MM.1S (cell line): ENCODE data around the gene LAMP1.

Experiments
- DNase-seq: peaks from one replicate; pipeline ENCODE4 v3.0.0-alpha.2; 2015
- H2AFZ ChIP-seq: fragments of 300-600 bp; sonication (generic); 2 replicates; pipeline ENCODE4 v1.6.0; 2016; ENCODE audit warnings: antibody characterized with exemption, low read length
- H3F3A ChIP-seq: fragments of 300-600 bp; sonication (generic); 2 replicates; pipeline ENCODE4 v1.6.1; 2016; ENCODE audit warnings: mild to moderate bottlenecking, antibody characterized with exemption, low read length, moderate library complexity, mixed read lengths; ENCODE audit not compliant: insufficient read depth
- H3K27ac ChIP-seq: fragments of 300-600 bp; sonication (generic); 2 replicates; pipeline ENCODE4 v1.5.1; 2016; ENCODE audit warnings: mild to moderate bottlenecking, low read length
- H3K27me3 ChIP-seq: fragments of 300-600 bp; sonication (generic); replicated peaks from 2 replicates; pipeline ENCODE4 v1.6.0; 2016; ENCODE audit warnings: low read length; ENCODE audit not compliant: insufficient read depth
- H3K36me3 ChIP-seq: fragments of 300-600 bp; sonication (generic); replicated peaks from 2 replicates; pipeline ENCODE4 v1.6.1; 2016; ENCODE audit warnings: mild to moderate bottlenecking, low read length, mixed read lengths; ENCODE audit not compliant: insufficient read depth
- H3K4me1 ChIP-seq: fragments of 300-600 bp; sonication (generic); 2 replicates; pipeline ENCODE4 v1.6.1; 2016; ENCODE audit warnings: low read length, mixed read lengths
- H3K4me2 ChIP-seq: fragments of 300-600 bp; sonication (generic); 2 replicates; pipeline ENCODE4 v1.6.0; 2016; ENCODE audit warnings: low read depth, low read length
- H3K4me3 ChIP-seq: fragments of 300-600 bp; sonication (generic); 2 replicates; pipeline ENCODE4 v1.5.1; 2016; ENCODE audit warnings: low read length, mixed read lengths
- H3K79me2 ChIP-seq: fragments of 300-600 bp; sonication (generic); 2 replicates; pipeline ENCODE4 v1.6.1; 2016; ENCODE audit warnings: mixed run types, low read length, mixed read lengths
- H3K9ac ChIP-seq: fragments of 300-600 bp; sonication (generic); 2 replicates; pipeline ENCODE4 v1.6.1; 2016; ENCODE audit warnings: low read length, mixed read lengths
- H3K9me2 ChIP-seq: fragments of 300-600 bp; sonication (generic); replicated peaks from 2 replicates; pipeline ENCODE4 v1.6.1; 2016; ENCODE audit warnings: mild to moderate bottlenecking, low read length, mixed read lengths; ENCODE audit not compliant: insufficient read depth
- H3K9me3 ChIP-seq: fragments of 300-600 bp; sonication (generic); replicated peaks from 2 replicates; pipeline ENCODE4 v1.6.1; 2016; ENCODE audit warnings: mild to moderate bottlenecking, low read length, mixed read lengths; ENCODE audit not compliant: insufficient read depth
- H4K20me1 ChIP-seq: fragments of 300-600 bp; sonication (generic); 2 replicates; pipeline ENCODE4 v1.6.1; 2016; ENCODE audit warnings: mild to moderate bottlenecking, low read length, moderate library complexity, mixed read lengths; ENCODE audit not compliant: insufficient read depth
- CTCF ChIP-seq: fragments of 300-600 bp; sonication (generic); IDR thresholded peaks from 2 replicates; pipeline ENCODE4 v1.5.1; 2016; ENCODE audit warnings: antibody characterized with exemption, low read length, mixed read lengths
- EZH2 ChIP-seq: fragments of 300-600 bp; sonication (generic); optimal IDR thresholded peaks from 2 replicates; pipeline ENCODE3; 2017; ENCODE audit warnings: low read depth, mild to moderate bottlenecking, antibody characterized with exemption, low read length, mixed read lengths
- EZH2phosphoT487 ChIP-seq: fragments of 300-600 bp; sonication (generic); IDR thresholded peaks from 2 replicates; pipeline ENCODE4 v1.6.1; 2018; ENCODE audit warnings: antibody characterized with exemption, low read length

Gene LAMP1

GRCh38 chr13:113349491-113349890 lies 52.5 kb downstream of the LAMP1 start:
- no peak overlapping the region for H3K4me2 ChIP-seq
- no peak for TF ChIP-seq EZH2
- no peak for TF ChIP-seq CTCF
- TF ChIP-seq EZH2phosphoT487, result no peak
- H3K9me3 ChIP-seq, result no peaks in the 10 kb centered on the region
- no peak overlapping the region for H3K4me3 ChIP-seq
- H3K27ac ChIP-seq, result no peak overlapping the region
- H4K20me1 ChIP-seq, result no peaks in the 10 kb centered on the region
- H3K9me2 ChIP-seq, result no peaks in the 10 kb centered on the region
- H3K9ac ChIP-seq, result no peak overlapping the region
- peaks cover 76% of the 10 kb centered on the region for H3K27me3 ChIP-seq
- H3K36me3 ChIP-seq, result no peaks in the 10 kb centered on the region
- no peak overlapping the region for H2AFZ ChIP-seq
- H3K79me2 ChIP-seq, result no peaks in the 10 kb centered on the region
- no peaks in the 10 kb centered on the region for H3F3A ChIP-seq
- H3K4me1 ChIP-seq, result no peaks in the 10 kb centered on the region
- no peak for DNase-seq

- H3K4me2 ChIP-seq, result no peak overlapping the region
- H4K20me1 ChIP-seq, result no peaks in the 10 kb centered on the region
- no peak overlapping the region for H2AFZ ChIP-seq
- no peaks in the 10 kb centered on the region for H3K9me2 ChIP-seq
- TF ChIP-seq EZH2 (no peak), EZH2phosphoT487 (no peak), CTCF (no peak)
- no peaks in the 10 kb centered on the region for H3K36me3 ChIP-seq
- no peaks in the 10 kb centered on the region for H3K9me3 ChIP-seq
- DNase-seq, result no peak
- no peak overlapping the region for H3K4me3 ChIP-seq
- no peak overlapping the region for H3K27ac ChIP-seq
- no peak overlapping the region for H3K9ac ChIP-seq
- H3F3A ChIP-seq, result no peaks in the 10 kb centered on the region
- H3K79me2 ChIP-seq, result no peaks in the 10 kb centered on the region
- no peaks in the 10 kb centered on the region for H3K4me1 ChIP-seq
- H3K27me3 ChIP-seq, result peaks cover 76% of the 10 kb centered on the region
These were observed 53.3 kb downstream of the LAMP1 start for GRCh38 chr13:113350065-113350937.

- no peak overlapping the region for H3K4me3 ChIP-seq
- no peak overlapping the region for H3K9ac ChIP-seq
- TF ChIP-seq EZH2phosphoT487, result no peak
- TF ChIP-seq EZH2, result no peak
- TF ChIP-seq CTCF, result no peak
- no peaks in the 10 kb centered on the region for H4K20me1 ChIP-seq
- H3K9me2 ChIP-seq, result no peaks in the 10 kb centered on the region
- H2AFZ ChIP-seq, result no peak overlapping the region
- no peaks in the 10 kb centered on the region for H3K36me3 ChIP-seq
- H3F3A ChIP-seq, result no peaks in the 10 kb centered on the region
- no peak overlapping the region for H3K4me2 ChIP-seq
- H3K27me3 ChIP-seq, result peaks cover 77% of the 10 kb centered on the region
- H3K27ac ChIP-seq, result no peak overlapping the region
- H3K79me2 ChIP-seq, result no peaks in the 10 kb centered on the region
- no peak for DNase-seq
- H3K4me1 ChIP-seq, result no peaks in the 10 kb centered on the region
- no peaks in the 10 kb centered on the region for H3K9me3 ChIP-seq
These were observed 53.9 kb downstream of the LAMP1 start for GRCh38 chr13:113350938-113351335.
